HG03103 (cell line): ENCODE data around the gene CDC20B.

Source experiments
- ATAC-seq: cut with Tn5 transposase; IDR thresholded peaks from one replicate; pipeline ENCODE4 v1.9.1; 2021; ENCODE audit warnings: low read depth; ENCODE audit not compliant: unreplicated experiment

CDC20B gene

GRCh38 chr5:55162666-55163065 is 10.3 kb downstream of the CDC20B start:
- ATAC-seq: no peak

- no peak for ATAC-seq
Observed at GRCh38 chr5:55160493-55161209, 12.3 kb downstream of the CDC20B start.

- ATAC-seq: no peak
Observed at GRCh38 chr5:55159763-55160492, 13.0 kb downstream of the CDC20B start, which contains the start of gene GPX8. GPX8 (plus strand) TSS chr5:55160171; CDS start chr5:55160193, 22 bp downstream.

- ATAC-seq: no peak
Observed at GRCh38 chr5:55154873-55155272, 18.1 kb downstream of the CDC20B start.

GRCh38 chr5:55151923-55152842 is 20.8 kb downstream of the CDC20B start:
- no peak for ATAC-seq

GRCh38 chr5:55149308-55149795 is 23.6 kb downstream of the CDC20B start:
- no peak for ATAC-seq

- no peak for ATAC-seq
Observed at GRCh38 chr5:55146543-55147151, 26.3 kb downstream of the CDC20B start.

- ATAC-seq: no peak
Observed at GRCh38 chr5:55146080-55146479, 26.9 kb downstream of the CDC20B start.

- no peak for ATAC-seq
Observed at GRCh38 chr5:55143624-55144023, 29.4 kb downstream of the CDC20B start.

- no peak for ATAC-seq
Observed at GRCh38 chr5:55141945-55142690, 30.9 kb downstream of the CDC20B start.

- no peak for ATAC-seq
Observed at GRCh38 chr5:55140908-55141665, 31.9 kb downstream of the CDC20B start.

GRCh38 chr5:55136521-55136920 is 36.5 kb downstream of the CDC20B start:
- no peak for ATAC-seq

GRCh38 chr5:55134053-55134722 is 38.8 kb downstream of the CDC20B start:
- ATAC-seq: no peak

- no peak for ATAC-seq
Observed at GRCh38 chr5:55123365-55123764, 49.6 kb downstream of the CDC20B start.

GRCh38 chr5:55114061-55114460 is 58.9 kb downstream of the CDC20B start:
- no peak for ATAC-seq

GRCh38 chr5:55113327-55113726 is 59.6 kb downstream of the CDC20B start:
- no peak for ATAC-seq

- ATAC-seq: no peak
Observed at GRCh38 chr5:55110217-55110616, 62.8 kb downstream of the CDC20B start.

GRCh38 chr5:55108661-55109060 is 64.3 kb downstream of the CDC20B start:
- ATAC-seq: no peak
